ENCODE measurements around the gene ZNF292. TPM values are rescaled to one million over a fixed set of nuclear protein-coding genes. Genes with fewer than 3 reads are reported as not detected.

Gene ZNF292
- total RNA-seq, 4 donors from 2014 or later, result 46.2 to 55.5 (median 50.1) TPM

- TF ChIP-seq POLR2A (IDR thresholded peaks at IDR 0.05) (no peak), CTCF (IDR thresholded peaks at IDR 0.05) (no peak)
- H3K36me3 ChIP-seq, result no peaks in the 10 kb centered on the region
- H3K4me1 ChIP-seq, result no peaks in the 10 kb centered on the region
- no peaks in the 10 kb centered on the region for H3K27me3 ChIP-seq
- H3K27ac ChIP-seq, result no peak overlapping the region
- DNase-seq, result no peak
- no peak overlapping the region for H3K4me3 ChIP-seq (replicated peaks in 1 of 3)
- intact Hi-C loops (cut with DNase I), result no loop called here
- H3K9me3 ChIP-seq, result no peaks in the 10 kb centered on the region
- 69 to 79% methylated on average over 1 of the region's 1 CpG for WGBS, 2 donors
Observed at GRCh38 chr6:87199787-87200186, 44.4 kb downstream of the ZNF292 start.

DNA sequence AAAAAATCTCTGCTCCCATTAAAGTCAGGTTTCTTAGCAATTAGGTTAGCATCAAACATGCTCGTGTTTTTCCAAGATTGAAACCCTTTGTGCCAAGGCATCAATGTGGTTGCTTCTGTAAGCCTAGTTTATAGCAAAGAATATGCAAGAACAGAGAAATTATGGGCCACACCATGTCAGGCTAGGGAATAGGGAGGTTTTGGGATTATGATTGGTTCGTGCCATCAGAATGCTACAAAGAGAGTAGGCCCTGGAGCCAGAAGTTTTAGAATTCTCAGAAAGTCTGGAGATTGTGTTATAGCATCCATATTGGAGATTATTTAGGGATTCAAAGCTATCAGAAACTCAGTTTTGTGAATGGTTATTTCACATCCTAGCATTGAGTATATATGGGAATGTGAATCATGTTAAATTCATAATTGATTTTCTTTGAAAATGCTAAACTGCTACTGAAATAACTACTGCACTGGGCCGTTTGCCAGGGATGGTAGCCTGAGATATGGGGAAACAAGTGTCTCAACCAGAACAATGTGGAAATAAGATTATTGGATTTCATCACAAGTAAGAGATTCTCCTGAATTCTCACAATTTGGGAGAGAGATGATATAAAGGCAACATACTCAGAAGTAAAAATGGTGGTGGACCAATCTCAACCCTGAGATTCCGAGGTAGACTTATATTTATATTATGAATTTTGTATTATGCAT lies 45.3 kb downstream of the ZNF292 start:
- WGBS, 2 donors, result 92 to 93% methylated on average over 4 of the region's 4 CpGs

DNA sequence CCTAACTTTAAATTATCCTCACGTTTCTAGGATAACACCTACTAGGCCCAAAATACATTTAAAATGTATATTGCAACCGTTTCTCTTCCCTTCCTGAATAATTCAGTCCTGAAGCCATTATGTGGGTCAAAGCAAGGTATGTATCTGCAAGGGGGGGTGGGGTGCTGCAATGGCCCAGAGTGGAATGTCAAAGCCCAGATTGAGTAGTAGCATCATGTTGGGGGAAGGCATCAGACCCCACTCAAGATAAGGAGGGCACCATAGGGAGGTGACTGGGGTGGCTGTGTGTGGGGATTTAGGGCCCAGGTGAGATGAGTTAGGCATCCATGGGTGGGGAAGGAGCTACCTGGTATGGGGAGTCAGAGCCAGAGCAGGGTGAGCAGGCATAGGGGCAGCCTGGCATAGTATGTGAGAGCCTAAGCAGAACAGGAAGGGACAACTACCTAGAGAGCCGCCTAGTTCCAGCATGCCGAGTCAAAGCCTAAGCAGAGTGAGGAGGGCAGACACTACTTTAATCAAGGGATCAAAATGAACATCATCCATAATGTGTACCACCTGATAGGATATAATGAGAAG lies 48.2 kb downstream of the ZNF292 start:
- intact Hi-C loops (cut with DNase I), result no loop called here
- no peaks in the 10 kb centered on the region for H3K36me3 ChIP-seq
- H3K4me3 ChIP-seq (replicated peaks in 1 of 3), result no peak overlapping the region
- TF ChIP-seq POLR2A (IDR thresholded peaks at IDR 0.05), result no peak
- no peaks in the 10 kb centered on the region for H3K27me3 ChIP-seq
- no peaks in the 10 kb centered on the region for H3K9me3 ChIP-seq
- no peak for DNase-seq
- no peaks in the 10 kb centered on the region for H3K4me1 ChIP-seq
- WGBS, 2 donors, result 81 to 91% methylated on average over 4 of the region's 4 CpGs
- H3K27ac ChIP-seq, result no peak overlapping the region

More for the DNA sequence above, 45.3 kb downstream of the ZNF292 start:
- no peak for DNase-seq
- no peaks in the 10 kb centered on the region for H3K27me3 ChIP-seq
- no peak overlapping the region for H3K27ac ChIP-seq
- intact Hi-C loops (cut with DNase I), result no loop called here
- TF ChIP-seq POLR2A (IDR thresholded peaks at IDR 0.05), result no peak
- no peak for TF ChIP-seq CTCF (IDR thresholded peaks at IDR 0.05)
- H3K4me3 ChIP-seq (replicated peaks in 1 of 3), result no peak overlapping the region
- no peaks in the 10 kb centered on the region for H3K36me3 ChIP-seq
- no peaks in the 10 kb centered on the region for H3K9me3 ChIP-seq
- H3K4me1 ChIP-seq, result no peaks in the 10 kb centered on the region

DNA sequence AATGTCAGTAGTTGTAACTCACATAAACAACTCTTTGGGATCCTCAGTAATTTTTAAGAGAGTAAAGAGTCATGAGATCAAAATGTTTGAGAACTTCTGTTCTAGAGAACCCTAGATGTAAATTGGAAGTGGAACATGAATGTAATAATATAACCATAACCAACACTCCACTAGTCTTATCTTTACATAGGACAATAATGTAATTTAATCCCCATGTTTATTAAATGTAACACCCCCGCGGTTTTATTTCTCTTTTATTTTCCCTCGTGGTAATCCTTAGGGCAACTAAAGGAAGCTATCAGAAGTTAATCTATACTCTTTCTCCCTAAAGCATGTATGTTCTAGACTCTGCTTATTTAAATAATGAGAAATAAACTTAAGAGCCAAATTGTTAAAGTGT lies 54.4 kb downstream of the ZNF292 start:
- no peak for TF ChIP-seq POLR2A (IDR thresholded peaks at IDR 0.05)
- TF ChIP-seq CTCF (IDR thresholded peaks at IDR 0.05), result no peak
- peaks cover 6 to 8% of the 10 kb centered on the region in 2 donors for H3K4me1 ChIP-seq
- no peak overlapping the region for H3K4me3 ChIP-seq (replicated peaks in 1 of 3)
- no peaks in the 10 kb centered on the region for H3K9me3 ChIP-seq
- no peak for DNase-seq
- no peaks in the 10 kb centered on the region for H3K27me3 ChIP-seq
- no peaks in the 10 kb centered on the region for H3K36me3 ChIP-seq
- 61 to 72% methylated on average over 3 of the region's 3 CpGs for WGBS, 2 donors
- H3K27ac ChIP-seq, result no peak overlapping the region
- intact Hi-C loops (cut with DNase I), result no loop called here

- Histone ChIP-seq H3K27ac (no peak overlapping the region), H3K4me3 (replicated peaks in 1 of 3) (no peak overlapping the region), H3K27me3 (no peaks in the 10 kb centered on the region), H3K4me1 (peaks cover 6 to 9% of the 10 kb centered on the region in 2 donors), H3K9me3 (no peaks in the 10 kb centered on the region), H3K36me3 (no peaks in the 10 kb centered on the region)
- intact Hi-C loops (cut with DNase I), result no loop called here
- TF ChIP-seq CTCF (IDR thresholded peaks at IDR 0.05) (no peak), POLR2A (IDR thresholded peaks at IDR 0.05) (no peak)
- DNase-seq, result no peak
- WGBS, 2 donors, result 51 to 53% methylated on average over 1 of the region's 1 CpG
Observed at GRCh38 chr6:87210979-87211378, 55.6 kb downstream of the ZNF292 start.
